A673 (cell line): Measurements from ENCODE around the gene CLTCL1. TPM values are rescaled to one million over a fixed set of nuclear protein-coding genes. Genes with fewer than 3 reads are reported as not detected.

Source experiments
- BruUV-seq: library from RNA; stranded (reverse); fragments of 400-500 nt; replicated peaks from 2 replicates; lab custom pipeline; 2021; lab: Mats Ljungman, UMichigan
- CTCF ChIA-PET: fragments of 300-600 bp; sonication (Branson Sonifier 250); formaldehyde crosslinking; loops from one replicate; lab custom pipeline; 2022; ENCODE audit warnings: antibody characterized with exemption; lab: Charles Lee
- POLR2A ChIA-PET: fragments of 300-600 bp; sonication (Branson Sonifier 250); formaldehyde crosslinking; loops from one replicate; lab custom pipeline; 2022; ENCODE audit warnings: antibody characterized with exemption; ENCODE audit not compliant: low non-redundant PET; lab: Charles Lee
- DNase-seq: peaks from one replicate; pipeline ENCODE4 v3.0.0-alpha.2; 2015; ENCODE audit warnings: low spot score
- H3K27ac ChIP-seq: fragments of 200-600 bp; sonication (generic); 2 replicates; pipeline ENCODE4 v1.5.1; 2016; ENCODE audit warnings: mixed run types, low read depth, mild to moderate bottlenecking, mixed read lengths, antibody characterized with exemption, low read length; ENCODE audit not compliant: poor library complexity, severe bottlenecking
- H3K27me3 ChIP-seq: fragments of 200-600 bp; sonication (generic); replicated peaks from 2 replicates; pipeline ENCODE4 v1.6.1; 2017; ENCODE audit warnings: mixed run types, low read depth, mild to moderate bottlenecking, mixed read lengths, antibody characterized with exemption, low read length; ENCODE audit not compliant: insufficient read depth, poor library complexity
- H3K36me3 ChIP-seq: fragments of 200-600 bp; sonication (generic); 2 replicates; pipeline ENCODE4 v1.6.1; 2016; ENCODE audit warnings: mixed run types, mild to moderate bottlenecking, mixed read lengths, antibody characterized with exemption, low read length; ENCODE audit not compliant: insufficient read depth, poor library complexity, severe bottlenecking
- H3K4me1 ChIP-seq: fragments of 200-600 bp; sonication (generic); 2 replicates; pipeline ENCODE4 v1.6.1; 2017; ENCODE audit warnings: mixed run types, mild to moderate bottlenecking, mixed read lengths, antibody characterized with exemption, low read length; ENCODE audit not compliant: insufficient read depth, poor library complexity, severe bottlenecking
- H3K4me3 ChIP-seq: fragments of 200-600 bp; sonication (generic); 2 replicates; pipeline ENCODE4 v1.5.1; 2016; ENCODE audit warnings: low read depth, mixed run types, mild to moderate bottlenecking, mixed read lengths, low read length; ENCODE audit not compliant: poor library complexity, severe bottlenecking
- H3K9me3 ChIP-seq: fragments of 200-600 bp; sonication (generic); 2 replicates; pipeline ENCODE4 v1.6.1; 2016; ENCODE audit warnings: mixed run types, low read depth, mild to moderate bottlenecking, mixed read lengths, antibody characterized with exemption, low read length; ENCODE audit not compliant: poor library complexity, severe bottlenecking
- CTCF ChIP-seq: fragments of 300-800, 200-600 bp; sonication (generic); conservative IDR thresholded peaks from 2 replicates; pipeline ENCODE4 v1.5.1; 2017; ENCODE audit warnings: low read depth, mild to moderate bottlenecking, antibody characterized with exemption, low read length, moderate library complexity, mixed read lengths
- EZH2 ChIP-seq: fragments of 200-600 bp; sonication (generic); IDR thresholded peaks from 2 replicates; pipeline ENCODE4 v1.6.1; 2017; ENCODE audit warnings: borderline replicate concordance, low read depth, mild to moderate bottlenecking, mixed read lengths, antibody characterized with exemption, low read length; ENCODE audit not compliant: poor library complexity, severe bottlenecking
- intact Hi-C: fragments of 100-400 bp; cut with micrococcal nuclease; formaldehyde crosslinking; loops from one replicate; pipeline ENCODE4 v1.10.0; 2022; ENCODE audit not compliant: unreplicated experiment
- total RNA-seq: library from RNA; stranded (reverse); gene quantifications from 2 replicates; pipeline ENCODE4 v1.2.3, GENCODE V29; 2021

The CLTCL1 gene
- total RNA-seq, 1 experiment from 2014 or later: 7.5 TPM

GRCh38 chr22:19238900-19239299, 52.6 kb downstream of the CLTCL1 start:
- DNase-seq: no peak
- TF ChIP-seq EZH2 (no peak), CTCF (no peak)
- POLR2A ChIA-PET: no interaction called here
- intact Hi-C loops: no loop called here
- Histone ChIP-seq H3K27me3 (no peaks in the 10 kb centered on the region), H3K4me3 (no peak overlapping the region), H3K27ac (no peak overlapping the region), H3K36me3 (no peaks in the 10 kb centered on the region), H3K4me1 (no peaks in the 10 kb centered on the region), H3K9me3 (no peaks in the 10 kb centered on the region)
- no TSS peak for BruUV-seq
- CTCF ChIA-PET: no interaction called here

GRCh38 chr22:19235874-19236273, 55.6 kb downstream of the CLTCL1 start:
- DNase-seq: no peak
- no TSS peak for BruUV-seq
- H3K9me3 ChIP-seq: no peaks in the 10 kb centered on the region
- no peaks in the 10 kb centered on the region for H3K27me3 ChIP-seq
- no peaks in the 10 kb centered on the region for H3K4me1 ChIP-seq
- intact Hi-C loops: no loop called here
- no peaks in the 10 kb centered on the region for H3K36me3 ChIP-seq
- POLR2A ChIA-PET: no interaction called here
- CTCF ChIA-PET: no interaction called here
- TF ChIP-seq EZH2: no peak
- TF ChIP-seq CTCF: no peak
- no peak overlapping the region for H3K4me3 ChIP-seq
- H3K27ac ChIP-seq: no peak overlapping the region

- intact Hi-C loops: no loop called here
- Histone ChIP-seq H3K9me3 (no peaks in the 10 kb centered on the region), H3K4me3 (no peak overlapping the region), H3K27ac (no peak overlapping the region), H3K4me1 (no peaks in the 10 kb centered on the region), H3K27me3 (no peaks in the 10 kb centered on the region), H3K36me3 (no peaks in the 10 kb centered on the region)
- POLR2A ChIA-PET: no interaction called here
- DNase-seq: no peak
- TF ChIP-seq CTCF (no peak), EZH2 (no peak)
- BruUV-seq: no TSS peak
- CTCF ChIA-PET: no interaction called here
Measured at GRCh38 chr22:19234126-19234896, 57.2 kb downstream of the CLTCL1 start.
